Lower leg skin (tissue), 3 donors: Measurements from ENCODE around the gene OSBPL9.

ENCODE experiments used
- CTCF ChIP-seq, 3 donors: fragments of 450-650 bp; IDR thresholded peaks; one replicate each; pipeline ENCODE4 v1.5.1; 2016; ENCODE audit warnings: antibody characterized with exemption in 3 of 3, mild to moderate bottlenecking in 3 of 3, moderate library complexity in 2 of 3
- POLR2A ChIP-seq, 2 donors: fragments of 450-650 bp; IDR thresholded peaks; one replicate each; pipeline ENCODE4 v1.6.1; 2016 to 2017; ENCODE audit warnings: antibody characterized with exemption in 2 of 2, mild to moderate bottlenecking in 1 of 2, moderate library complexity in 1 of 2

DNA sequence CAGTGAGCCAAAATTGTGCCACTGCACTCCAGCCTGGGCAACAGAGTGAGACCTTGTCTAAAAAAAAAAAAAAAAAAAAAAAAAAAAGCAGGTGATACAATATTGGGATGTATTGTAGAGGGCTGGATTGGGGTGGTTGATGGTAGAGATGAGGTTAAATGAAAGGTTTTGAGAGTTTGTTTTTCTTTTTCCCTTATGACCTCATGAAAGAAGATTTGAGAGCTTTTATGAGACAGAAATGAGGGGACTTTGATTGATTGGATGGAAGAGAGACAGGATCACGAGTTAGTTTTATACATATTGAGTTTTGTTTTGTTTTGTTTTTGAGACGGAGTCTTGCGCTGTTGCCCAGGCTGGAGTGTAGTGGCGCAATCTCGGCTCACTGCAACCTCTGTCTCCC, 27.1 kb downstream of the OSBPL9 start:
- no peak for TF ChIP-seq CTCF (IDR thresholded peaks at IDR 0.05)
- TF ChIP-seq POLR2A (IDR thresholded peaks at IDR 0.05): no peak
